ENCODE results near the gene CNTNAP5. TPM values are rescaled to one million over a fixed set of nuclear protein-coding genes. Genes with fewer than 3 reads are reported as not detected.

CNTNAP5 gene
- total and polyA plus RNA-seq, 2 donors (not counting 3 experiments of a cell fraction or from before 2014, with no cell fraction given) = not detected

- dilution Hi-C loops (cut with MboI; ENCODE audit: extremely low pct_ligation_motif_present, low sequenced_read_pairs) (no loop called here), intact Hi-C loops (cut with micrococcal nuclease) (no loop called here)
- H3K9me1 ChIP-seq (replicated peaks; ENCODE audit: control insufficient read depth, extremely low read depth, insufficient read depth, low read length) = no peaks in the 10 kb centered on the region
- no peak for DNase-seq (ENCODE audit: low read depth, low spot score)
- H3K9me3 ChIP-seq (replicated peaks; ENCODE audit: control insufficient read depth, insufficient read depth, low read length) = peaks cover 2% of the 10 kb centered on the region
- H3K79me2 ChIP-seq (ENCODE audit: control insufficient read depth, insufficient read depth, low read length) = no peaks in the 10 kb centered on the region
- CTCF ChIA-PET = no interaction called here
- no peaks in the 10 kb centered on the region for H3K36me3 ChIP-seq (ENCODE audit: control insufficient read depth in 2 of 2, extremely low read depth in 1 of 2, insufficient read depth in 2 of 2, low read length in 2 of 2)
- no peak overlapping the region for H2AFZ ChIP-seq (ENCODE audit: low read depth, low read length)
- no peaks in the 10 kb centered on the region for H3K4me1 ChIP-seq (ENCODE audit: control insufficient read depth, extremely low read depth, insufficient read depth, low read length)
- no peak overlapping the region for H3K9ac ChIP-seq (replicated peaks; ENCODE audit: extremely low read depth, insufficient read depth, low read length)
- POLR2A ChIA-PET = no interaction called here
- no peak for TF ChIP-seq POLR2AphosphoS5 (IDR thresholded peaks at IDR 0.05; ENCODE audit: insufficient read depth, low read depth, low read length)
- TF ChIP-seq MAX (IDR thresholded peaks at IDR 0.05; ENCODE audit: insufficient read depth, insufficient read length) = no peak
- no peak for TF ChIP-seq MYC (IDR thresholded peaks at IDR 0.05; ENCODE audit: low read depth, low read length)
- no peak for TF ChIP-seq EZH2 (IDR thresholded peaks at IDR 0.05; ENCODE audit: borderline replicate concordance, low read depth, low read length, severe bottlenecking)
- TF ChIP-seq JUN (IDR thresholded peaks at IDR 0.05; ENCODE audit: borderline replicate concordance, insufficient read depth, insufficient read length, low read depth) = no peak
- TF ChIP-seq GATA2 (IDR thresholded peaks at IDR 0.05; ENCODE audit: insufficient read depth, insufficient read length, low read depth, low read length) = no peak
- no TSS peak for BruUV-seq (replicated peaks)
- no peaks in the 10 kb centered on the region for H4K20me1 ChIP-seq (replicated peaks; ENCODE audit: control insufficient read depth, extremely low read depth, insufficient read depth, low read length)
- no peak for FAIRE-seq
- H3K27ac ChIP-seq (ENCODE audit: insufficient read depth, low read depth, low read length) = no peak overlapping the region
- H3K4me3 ChIP-seq (replicated peaks in 1 of 3; ENCODE audit: insufficient read depth in 1 of 3, low read depth in 1 of 3, low read length in 3 of 3) = no peak overlapping the region
- H3K27me3 ChIP-seq (ENCODE audit: control insufficient read depth in 2 of 2, insufficient read depth in 2 of 2, low read length in 2 of 2) = no peaks in the 10 kb centered on the region
- H3K4me2 ChIP-seq (ENCODE audit: insufficient read depth, low read length) = no peak overlapping the region
Observed at GRCh38 chr2:123999681-124000080, 25.4 kb upstream of the CNTNAP5 start.

- no peak overlapping the region for H3K9ac ChIP-seq (replicated peaks; ENCODE audit: extremely low read depth, insufficient read depth, low read length)
- FAIRE-seq (no peak), DNase-seq (ENCODE audit: low read depth, low spot score) (no peak)
- dilution Hi-C loops (cut with MboI; ENCODE audit: extremely low pct_ligation_motif_present, low sequenced_read_pairs) = no loop called here
- no peak overlapping the region for H3K4me3 ChIP-seq (replicated peaks in 1 of 3; ENCODE audit: insufficient read depth in 1 of 3, low read depth in 1 of 3, low read length in 3 of 3)
- peaks cover 2% of the 10 kb centered on the region for H3K9me3 ChIP-seq (replicated peaks; ENCODE audit: control insufficient read depth, insufficient read depth, low read length)
- H3K79me2 ChIP-seq (ENCODE audit: control insufficient read depth, insufficient read depth, low read length) = no peaks in the 10 kb centered on the region
- H4K20me1 ChIP-seq (replicated peaks; ENCODE audit: control insufficient read depth, extremely low read depth, insufficient read depth, low read length) = no peaks in the 10 kb centered on the region
- no peaks in the 10 kb centered on the region for H3K4me1 ChIP-seq (ENCODE audit: control insufficient read depth, extremely low read depth, insufficient read depth, low read length)
- TF ChIP-seq MAX (IDR thresholded peaks at IDR 0.05; ENCODE audit: insufficient read depth, insufficient read length) = no peak
- TF ChIP-seq GATA2 (IDR thresholded peaks at IDR 0.05; ENCODE audit: insufficient read depth, insufficient read length, low read depth, low read length) = no peak
- no peak for TF ChIP-seq POLR2A (IDR thresholded peaks at IDR 0.05; ENCODE audit: low read depth, low read length)
- no peaks in the 10 kb centered on the region for H3K9me1 ChIP-seq (replicated peaks; ENCODE audit: control insufficient read depth, extremely low read depth, insufficient read depth, low read length)
- POLR2A ChIA-PET = no interaction called here
- H3K27me3 ChIP-seq (ENCODE audit: control insufficient read depth in 2 of 2, insufficient read depth in 2 of 2, low read length in 2 of 2) = no peaks in the 10 kb centered on the region
- H3K4me2 ChIP-seq (ENCODE audit: insufficient read depth, low read length) = no peak overlapping the region
- no TSS peak for BruUV-seq (replicated peaks)
- no peaks in the 10 kb centered on the region for H3K36me3 ChIP-seq (ENCODE audit: control insufficient read depth in 2 of 2, extremely low read depth in 1 of 2, insufficient read depth in 2 of 2, low read length in 2 of 2)
- intact Hi-C loops (cut with micrococcal nuclease) = no loop called here
- H3K27ac ChIP-seq (ENCODE audit: insufficient read depth, low read depth, low read length) = no peak overlapping the region
- no peak overlapping the region for H2AFZ ChIP-seq (ENCODE audit: low read depth, low read length)
- CTCF ChIA-PET = no interaction called here
Observed at GRCh38 chr2:124001696-124002430, 23.2 kb upstream of the CNTNAP5 start.

Data from endothelial cell of umbilical vein (primary cell).